GM23248 (cell line): Measurements from ENCODE around the gene ACADM.

Experiments used
- EZH2 ChIP-seq: fragments of 200-600 bp; sonication (generic); IDR thresholded peaks from 2 replicates; pipeline ENCODE4 v1.6.1; 2018; ENCODE audit warnings: antibody characterized with exemption, mild to moderate bottlenecking; ENCODE audit not compliant: insufficient read depth, poor library complexity, severe bottlenecking
- EZH2phosphoT487 ChIP-seq: fragments of 200-600 bp; sonication (generic); IDR thresholded peaks from 2 replicates; pipeline ENCODE4 v1.6.1; 2018; ENCODE audit warnings: antibody characterized with exemption, moderate library complexity, mild to moderate bottlenecking, low read depth; ENCODE audit not compliant: insufficient read depth

- TF ChIP-seq EZH2 (no peak), EZH2phosphoT487 (no peak)
Measured at GRCh38 chr1:75711846-75712245, 12.7 kb upstream of the ACADM start.
